H1 (cell line): ENCODE data around the gene ABITRAM. TPM values are rescaled to one million over a fixed set of nuclear protein-coding genes. Genes with fewer than 3 reads are reported as not detected.

Experiments
- BCL11A ChIP-seq, 2 experiments: IDR thresholded peaks; one replicate each; pipeline ENCODE4 v1.6.1; 2011; ENCODE audit warnings: low read depth in 2 of 2, low read length in 2 of 2, mild to moderate bottlenecking in 2 of 2
- CBX8 ChIP-seq: fragments of 300-800, 300-1000 bp; sonication (generic); IDR thresholded peaks from 2 replicates; pipeline ENCODE4 v1.7.1; 2016; ENCODE audit warnings: low read depth, low read length, borderline replicate concordance
- CHD2 ChIP-seq: IDR thresholded peaks from 2 replicates; pipeline ENCODE4 v1.6.1; 2012; ENCODE audit warnings: low read length, improper control_type of control experiment
- CREB1 ChIP-seq: IDR thresholded peaks from 2 replicates; pipeline ENCODE4 v1.6.1; 2012; ENCODE audit warnings: inconsistent platforms
- GABPA ChIP-seq: IDR thresholded peaks from 2 replicates; pipeline ENCODE4 v1.6.1; 2011; ENCODE audit warnings: mild to moderate bottlenecking, low read length, moderate library complexity, borderline replicate concordance; ENCODE audit not compliant: insufficient read depth
- HDAC2 ChIP-seq, 2 experiments: fragments of 300-600 bp in 1 of 2; sonication (generic) in 1 of 2; IDR thresholded peaks; 2 replicates each; pipeline ENCODE4 v1.6.1; 2011 to 2012; ENCODE audit warnings: low read depth in 2 of 2, low read length in 2 of 2, mild to moderate bottlenecking in 2 of 2, moderate library complexity in 2 of 2, borderline replicate concordance in 1 of 2, inconsistent platforms in 1 of 2
- JUND ChIP-seq: IDR thresholded peaks from 2 replicates; pipeline ENCODE4 v1.6.1; 2011; ENCODE audit warnings: mild to moderate bottlenecking, improper control_type of control experiment, low read length
- KDM4A ChIP-seq: IDR thresholded peaks from one replicate; pipeline ENCODE4 v1.7.1; 2012; ENCODE audit warnings: low read depth, mild to moderate bottlenecking, moderate library complexity, low read length, inconsistent platforms; ENCODE audit not compliant: severe bottlenecking
- NRF1 ChIP-seq: IDR thresholded peaks from 2 replicates; pipeline ENCODE4 v1.6.1; 2011; ENCODE audit warnings: mild to moderate bottlenecking, low read depth, low read length, improper control_type of control experiment
- RAD21 ChIP-seq, 2 experiments: IDR thresholded peaks in 1 of 2; conservative IDR thresholded peaks in 1 of 2; 2 replicates each; pipeline ENCODE4 v1.6.1; 2011; ENCODE audit warnings: low read depth in 2 of 2, low read length in 2 of 2, improper control_type of control experiment in 1 of 2, inconsistent platforms in 1 of 2, mild to moderate bottlenecking in 1 of 2, moderate library complexity in 1 of 2
- RBBP5 ChIP-seq: IDR thresholded peaks from 2 replicates; pipeline ENCODE4 v1.7.1; 2012; ENCODE audit warnings: low read depth, mild to moderate bottlenecking, inconsistent platforms, low read length, moderate library complexity, borderline replicate concordance
- SIN3A ChIP-seq, 2 experiments: IDR thresholded peaks in 1 of 2; conservative IDR thresholded peaks in 1 of 2; 2 replicates each; pipeline ENCODE4 v1.6.1; 2011 to 2012; ENCODE audit warnings: low read length in 2 of 2, improper control_type of control experiment in 1 of 2, low read depth in 1 of 2, mild to moderate bottlenecking in 1 of 2
- SIRT6 ChIP-seq: IDR thresholded peaks from one replicate; pipeline ENCODE4 v1.7.1; 2012; ENCODE audit warnings: low read length, inconsistent platforms
- SRF ChIP-seq: IDR thresholded peaks from 2 replicates; pipeline ENCODE4 v1.6.1; 2011; ENCODE audit warnings: mild to moderate bottlenecking, low read depth, low read length, moderate library complexity
- SUZ12 ChIP-seq: fragments of 200-600 bp; sonication (generic); IDR thresholded peaks from 2 replicates; pipeline ENCODE4 v1.6.1; 2012; ENCODE audit warnings: mild to moderate bottlenecking, inconsistent platforms, low read length, moderate library complexity, mixed read lengths
- TEAD4 ChIP-seq: IDR thresholded peaks from 2 replicates; pipeline ENCODE4 v1.6.1; 2012; ENCODE audit warnings: low read depth, low read length, inconsistent platforms, mixed read lengths
- YY1 ChIP-seq: IDR thresholded peaks from 2 replicates; pipeline ENCODE4 v1.6.1; 2011; ENCODE audit warnings: low read depth, mild to moderate bottlenecking, low read length
- polyA plus RNA-seq, 7 experiments: library from polyadenylated mRNA; depleted of rRNA in 3 of 7; stranded (reverse) in 5 of 7; unstranded in 2 of 7; fragments of >200 nt in 5 of 7; fragments of 200-250 nt in 2 of 7; gene quantifications; 1 replicate in 5 of 7; 2 replicates in 1 of 7; 4 replicates in 1 of 7; pipeline versions ENCODE4 v1.2.1 to v1.2.3, GENCODE V29; 2011 to 2013; ENCODE audit warnings: missing spikeins in 2 of 7, mixed read lengths in 2 of 7
- total RNA-seq: library from RNA; stranded (reverse); fragmentation: NEBNext Ultra II Directional; extraction: Animal tissue kit (Norgen Biotek cat#: 25700); gene quantifications from 2 replicates; pipeline ENCODE4 v1.2.1, GENCODE V29; 2021
- TF ChIP-seq, protein P1 (sequence below): IDR thresholded peaks from 2 replicates; pipeline ENCODE4 v1.6.1; 2012; ENCODE audit warnings: inconsistent platforms
- TF ChIP-seq, protein P2 (sequence below): IDR thresholded peaks from 2 replicates; pipeline ENCODE4 v1.6.1; 2011; ENCODE audit warnings: low read depth, mild to moderate bottlenecking, low read length; ENCODE audit not compliant: insufficient read depth
- TF ChIP-seq, protein P3 (sequence below): IDR thresholded peaks from 2 replicates; pipeline ENCODE4 v1.6.1; 2011; ENCODE audit warnings: low read length, improper control_type of control experiment
- TF ChIP-seq, protein P4 (sequence below): IDR thresholded peaks from 2 replicates; pipeline ENCODE4 v1.6.1; 2012; ENCODE audit warnings: inconsistent platforms

The ABITRAM gene
- total and polyA plus RNA-seq, 2 of the 8 experiments (the other 6 are each of a cell fraction or from before 2014, with no cell fraction given) = 8.4 to 9.0 TPM

DNA sequence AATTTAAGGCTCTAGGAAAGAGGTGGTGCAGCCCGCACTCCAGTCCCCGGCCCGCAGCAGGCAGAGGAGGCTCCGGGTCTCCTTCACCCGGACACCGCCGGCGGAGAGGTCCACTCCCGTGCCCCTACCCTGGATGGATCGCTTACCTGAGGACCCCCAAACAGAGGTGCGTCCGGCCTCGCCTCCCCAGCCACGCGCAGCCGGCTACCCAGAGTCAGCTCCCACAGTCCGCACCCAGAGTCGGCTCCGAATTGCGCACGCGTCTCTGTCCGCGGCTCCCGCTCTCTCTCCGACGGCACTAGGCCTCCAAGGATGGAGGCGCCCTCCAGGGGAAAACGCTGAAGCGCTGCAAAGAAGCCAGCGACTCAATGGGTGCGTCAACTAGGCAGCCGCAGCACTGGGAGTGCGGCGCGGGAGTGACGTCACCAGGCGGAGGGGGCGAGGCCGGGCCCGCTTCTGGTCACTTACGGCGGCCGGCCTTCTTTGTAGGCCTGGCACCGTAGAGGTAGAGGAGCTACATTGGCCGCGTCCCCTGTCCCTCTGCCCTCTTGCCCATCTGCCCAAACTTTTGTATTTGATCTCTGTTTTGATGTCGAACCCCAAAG is 380 bp upstream of the ABITRAM start, which contains the start of gene ELP1 (continued):
- TF ChIP-seq SRF = peak; percentile 68
- TF ChIP-seq CBX8 = no peak
- no peak; a peak in 1 of 4 replicates for TF ChIP-seq HDAC2 (IDR thresholded peaks at IDR 0.05; ENCODE audit: borderline replicate concordance in 1 of 2, low read depth in 2 of 2, low read length in 2 of 2)
- TF ChIP-seq SIRT6 = no peak
- peak; percentile 8; the same call in 1 of the 2 replicates for TF ChIP-seq NRF1
- TF ChIP-seq RBBP5 = peak; percentile 63; the same call in 1 of the 2 replicates
- no peak for TF ChIP-seq BCL11A (IDR thresholded peaks at IDR 0.05; ENCODE audit: low read depth in 2 of 2, low read length in 2 of 2)
- TF ChIP-seq CHD2 = no peak
- TF ChIP-seq RAD21 (IDR thresholded peaks at IDR 0.05 in 1 of 2, conservative IDR thresholded peaks at IDR 0.05 in 1 of 2; ENCODE audit: low read depth in 2 of 2, low read length in 2 of 2) = peak in 1 of 2 experiments; percentile 33; a peak in 2 of 4 replicates
- no peak for TF ChIP-seq GABPA
- TF ChIP-seq SIN3A (conservative IDR thresholded peaks at IDR 0.05 in 1 of 2, IDR thresholded peaks at IDR 0.05 in 1 of 2; ENCODE audit: low read depth in 1 of 2, low read length in 2 of 2) = 0 out of 4 replicates have a peak, but pooled peaks of 1 of the 2 experiments have one; percentile 78
- TF ChIP-seq, protein P1, sequence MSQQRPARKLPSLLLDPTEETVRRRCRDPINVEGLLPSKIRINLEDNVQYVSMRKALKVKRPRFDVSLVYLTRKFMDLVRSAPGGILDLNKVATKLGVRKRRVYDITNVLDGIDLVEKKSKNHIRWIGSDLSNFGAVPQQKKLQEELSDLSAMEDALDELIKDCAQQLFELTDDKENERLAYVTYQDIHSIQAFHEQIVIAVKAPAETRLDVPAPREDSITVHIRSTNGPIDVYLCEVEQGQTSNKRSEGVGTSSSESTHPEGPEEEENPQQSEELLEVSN = peak; percentile 86
- peak; percentile 87 for TF ChIP-seq KDM4A
- TF ChIP-seq TEAD4 = no peak
- no peak for TF ChIP-seq SUZ12
- TF ChIP-seq, protein P2, sequence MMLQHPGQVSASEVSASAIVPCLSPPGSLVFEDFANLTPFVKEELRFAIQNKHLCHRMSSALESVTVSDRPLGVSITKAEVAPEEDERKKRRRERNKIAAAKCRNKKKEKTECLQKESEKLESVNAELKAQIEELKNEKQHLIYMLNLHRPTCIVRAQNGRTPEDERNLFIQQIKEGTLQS = peak; percentile 71
- peak; percentile 98 for TF ChIP-seq CREB1
- peak; percentile 88 for TF ChIP-seq JUND
- TF ChIP-seq, protein P3, sequence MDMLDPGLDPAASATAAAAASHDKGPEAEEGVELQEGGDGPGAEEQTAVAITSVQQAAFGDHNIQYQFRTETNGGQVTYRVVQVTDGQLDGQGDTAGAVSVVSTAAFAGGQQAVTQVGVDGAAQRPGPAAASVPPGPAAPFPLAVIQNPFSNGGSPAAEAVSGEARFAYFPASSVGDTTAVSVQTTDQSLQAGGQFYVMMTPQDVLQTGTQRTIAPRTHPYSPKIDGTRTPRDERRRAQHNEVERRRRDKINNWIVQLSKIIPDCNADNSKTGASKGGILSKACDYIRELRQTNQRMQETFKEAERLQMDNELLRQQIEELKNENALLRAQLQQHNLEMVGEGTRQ = no peak
- 0 out of 2 replicates have a peak, but pooled peaks have one; percentile 18 for TF ChIP-seq YY1
- TF ChIP-seq, protein P4, sequence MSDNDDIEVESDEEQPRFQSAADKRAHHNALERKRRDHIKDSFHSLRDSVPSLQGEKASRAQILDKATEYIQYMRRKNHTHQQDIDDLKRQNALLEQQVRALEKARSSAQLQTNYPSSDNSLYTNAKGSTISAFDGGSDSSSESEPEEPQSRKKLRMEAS = peak; percentile 56; the same call in 1 of the 2 replicates
